GM12873 (cell line): Measurements from ENCODE around the gene AMH.

ENCODE experiments used
- CTCF ChIP-seq: IDR thresholded peaks from 2 replicates; pipeline ENCODE4 v1.5.1; 2012; ENCODE audit warnings: low read depth, mild to moderate bottlenecking, moderate library complexity, low read length, control low read depth; ENCODE audit not compliant: insufficient read depth; ENCODE audit errors: missing control alignments

AMH gene

GRCh38 chr19:2208975-2209374, 40.1 kb upstream of the AMH start:
- no peak for TF ChIP-seq CTCF

DNA sequence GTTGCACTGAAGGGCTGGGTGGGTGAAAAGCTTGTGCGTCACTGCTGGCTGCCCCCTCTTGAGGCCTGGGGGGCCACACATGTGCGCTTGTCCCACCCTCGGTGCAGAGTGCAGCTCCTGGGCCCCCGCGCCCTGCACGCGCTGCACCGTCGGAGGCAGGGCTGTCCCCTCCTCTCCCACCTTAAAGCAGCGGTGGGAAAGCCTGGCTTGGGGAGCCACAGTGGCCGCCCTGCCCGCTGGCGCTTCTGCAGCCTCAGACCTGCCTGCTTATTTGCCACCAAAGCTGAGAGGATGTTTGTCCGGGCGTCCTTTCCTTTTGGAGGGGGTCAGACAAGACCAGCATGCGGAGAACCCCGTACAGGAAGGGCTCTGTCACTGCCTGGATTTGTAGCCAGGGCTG, 39.7 kb upstream of the AMH start:
- TF ChIP-seq CTCF, result no peak

GRCh38 chr19:2210206-2210605, 38.9 kb upstream of the AMH start:
- TF ChIP-seq CTCF, result no peak

- TF ChIP-seq CTCF, result no peak
These were observed 38.0 kb upstream of the AMH start for GRCh38 chr19:2210987-2211740.

GRCh38 chr19:2212861-2213711, 36.0 kb upstream of the AMH start:
- TF ChIP-seq CTCF, result no peak

DNA sequence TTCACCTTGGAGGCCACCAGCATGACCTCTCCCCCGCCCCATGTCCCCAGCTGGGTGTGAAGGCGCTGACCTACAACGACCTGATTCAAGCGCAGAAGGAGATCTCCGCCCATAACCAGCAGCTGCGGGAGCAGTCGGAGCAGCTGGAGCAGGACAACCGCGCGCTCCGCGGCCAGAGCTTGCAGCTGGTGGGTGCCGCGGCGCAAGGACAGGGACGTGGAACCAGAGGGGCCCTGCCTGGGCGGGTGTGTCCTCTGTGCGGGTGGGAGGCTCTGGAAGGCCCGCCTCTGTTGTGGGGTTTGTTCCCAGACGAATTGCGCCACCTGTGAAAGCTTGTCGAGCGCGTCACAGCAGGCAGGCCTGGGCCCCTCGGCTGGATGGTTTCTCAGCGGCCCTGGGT, 35.3 kb upstream of the AMH start:
- TF ChIP-seq CTCF, result no peak

DNA sequence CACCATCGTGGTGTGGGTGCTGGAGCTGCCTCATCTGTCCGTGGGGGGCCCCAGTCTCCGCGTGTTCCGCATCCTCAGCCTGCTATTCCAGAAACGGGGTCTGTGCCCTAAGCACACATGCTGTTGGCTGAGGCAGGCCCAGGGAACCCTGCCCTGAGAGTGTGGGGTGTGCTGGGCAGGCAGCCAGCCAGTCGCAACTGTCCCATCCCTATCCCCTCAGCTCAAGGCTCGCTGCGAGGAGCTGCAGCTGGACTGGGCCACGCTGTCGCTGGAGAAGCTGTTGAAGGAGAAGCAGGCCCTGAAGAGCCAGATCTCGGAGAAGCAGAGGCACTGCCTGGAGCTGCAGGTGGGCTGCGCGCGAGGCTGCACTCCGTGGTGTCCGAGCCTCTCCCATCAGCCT, 34.9 kb upstream of the AMH start:
- TF ChIP-seq CTCF, result no peak
